ENCODE results near the gene GABBR2.

Gene GABBR2

GRCh38 chr9:98720402-98720801, 11.7 kb upstream of the GABBR2 start:
- DNase-seq, result no peak

GRCh38 chr9:98719055-98719454, 10.3 kb upstream of the GABBR2 start:
- no peak for DNase-seq

- no peak for DNase-seq
Observed at GRCh38 chr9:98714833-98715232, 6.1 kb upstream of the GABBR2 start.

GRCh38 chr9:98712987-98713386, 4.3 kb upstream of the GABBR2 start:
- DNase-seq, result no peak

GRCh38 chr9:98709968-98710965, 1.5 kb upstream of the GABBR2 start:
- DNase-seq, result peak; percentile 53

- no peak for DNase-seq
Observed at GRCh38 chr9:98708103-98708932, 417 bp downstream of the GABBR2 start.

GRCh38 chr9:98707166-98708102, 1.3 kb downstream of the GABBR2 start:
- peak; percentile 56 for DNase-seq

GRCh38 chr9:98706651-98707165, 2.0 kb downstream of the GABBR2 start:
- DNase-seq, result peak; percentile 8

GRCh38 chr9:98702835-98703380, 5.8 kb downstream of the GABBR2 start:
- no peak for DNase-seq

- DNase-seq, result no peak
Observed at GRCh38 chr9:98702340-98702739, 6.4 kb downstream of the GABBR2 start.

- DNase-seq, result no peak
Observed at GRCh38 chr9:98701576-98701975, 7.2 kb downstream of the GABBR2 start.

GRCh38 chr9:98700801-98701200, 7.9 kb downstream of the GABBR2 start:
- no peak for DNase-seq

GRCh38 chr9:98698856-98699255, 9.9 kb downstream of the GABBR2 start:
- DNase-seq, result no peak

GRCh38 chr9:98694943-98695342, 13.8 kb downstream of the GABBR2 start:
- DNase-seq, result no peak

- no peak for DNase-seq
Observed at GRCh38 chr9:98692392-98692791, 16.3 kb downstream of the GABBR2 start.

GRCh38 chr9:98691890-98692289, 16.8 kb downstream of the GABBR2 start:
- DNase-seq, result no peak

- DNase-seq, result no peak
Observed at GRCh38 chr9:98690686-98691085, 18.0 kb downstream of the GABBR2 start.

- no peak for DNase-seq
Observed at GRCh38 chr9:98688710-98689495, 19.8 kb downstream of the GABBR2 start.

- DNase-seq, result no peak
Observed at GRCh38 chr9:98687911-98688310, 20.8 kb downstream of the GABBR2 start.

GRCh38 chr9:98686961-98687855, 21.5 kb downstream of the GABBR2 start:
- DNase-seq, result no peak
